Measurements from ENCODE around the gene LPP. TPM values are rescaled to one million over a fixed set of nuclear protein-coding genes. Genes with fewer than 3 reads are reported as not detected.

The LPP gene
- total RNA-seq, 4 donors from 2014 or later: 141 to 248 (median 185) TPM

GRCh38 chr3:188764609-188765008, 610.7 kb downstream of the LPP start:
- no peak for TF ChIP-seq CTCF (IDR thresholded peaks at IDR 0.05; ENCODE audit: low read depth)

- TF ChIP-seq CTCF (IDR thresholded peaks at IDR 0.05; ENCODE audit: low read depth): no peak
Measured at GRCh38 chr3:188769831-188770230, 615.9 kb downstream of the LPP start.

GRCh38 chr3:188772886-188773285, 618.9 kb downstream of the LPP start:
- no peak for TF ChIP-seq CTCF (IDR thresholded peaks at IDR 0.05; ENCODE audit: low read depth)

- no peak for TF ChIP-seq CTCF (IDR thresholded peaks at IDR 0.05; ENCODE audit: low read depth)
Measured at GRCh38 chr3:188775412-188775811, 621.5 kb downstream of the LPP start.

- no peak for TF ChIP-seq CTCF (IDR thresholded peaks at IDR 0.05; ENCODE audit: low read depth)
Measured at GRCh38 chr3:188776447-188776846, 622.5 kb downstream of the LPP start.

- TF ChIP-seq CTCF (IDR thresholded peaks at IDR 0.05; ENCODE audit: low read depth): no peak
Measured at GRCh38 chr3:188778091-188778852, 624.3 kb downstream of the LPP start.

GRCh38 chr3:188779281-188779980, 625.5 kb downstream of the LPP start:
- TF ChIP-seq CTCF (IDR thresholded peaks at IDR 0.05; ENCODE audit: low read depth): no peak
